ENCODE results near the gene F7. TPM values are rescaled to one million over a fixed set of nuclear protein-coding genes. Genes with fewer than 3 reads are reported as not detected.
A peak's percentile ranks its signal among the peaks of the same experiment; 100 is the strongest.

Gene F7
- total and polyA plus RNA-seq, 9 of the 15 experiments (the other 6 are each of a cell fraction or from before 2014, with no cell fraction given) = not detected

DNA sequence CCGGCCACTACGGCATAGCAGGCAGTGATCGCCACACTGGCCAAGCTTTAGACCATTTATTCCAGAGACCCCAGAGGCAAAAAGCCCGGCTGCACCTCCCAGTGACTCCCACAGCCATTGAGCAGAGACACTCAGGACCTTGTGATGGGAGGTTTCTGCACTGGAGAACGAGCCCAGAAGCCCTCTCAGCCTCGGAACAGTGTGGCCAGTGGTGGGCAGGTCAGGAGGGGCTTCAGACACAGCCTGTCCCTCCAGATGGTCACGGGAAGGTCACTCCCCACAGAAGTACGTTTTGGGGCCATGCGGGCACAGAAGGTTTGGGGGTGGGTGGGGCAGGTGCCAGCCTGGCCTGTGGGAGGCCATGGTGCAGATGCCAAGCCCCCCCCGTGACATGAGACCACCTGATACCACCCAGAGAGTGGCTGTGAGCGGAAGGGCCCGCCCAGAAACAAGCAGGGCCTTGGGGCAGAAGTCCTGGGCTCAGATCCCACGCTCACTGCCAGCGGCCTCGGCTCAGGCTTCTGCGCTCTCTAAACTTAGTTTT is 16.4 kb downstream of the F7 start (continued):
- TF ChIP-seq, protein P1, sequence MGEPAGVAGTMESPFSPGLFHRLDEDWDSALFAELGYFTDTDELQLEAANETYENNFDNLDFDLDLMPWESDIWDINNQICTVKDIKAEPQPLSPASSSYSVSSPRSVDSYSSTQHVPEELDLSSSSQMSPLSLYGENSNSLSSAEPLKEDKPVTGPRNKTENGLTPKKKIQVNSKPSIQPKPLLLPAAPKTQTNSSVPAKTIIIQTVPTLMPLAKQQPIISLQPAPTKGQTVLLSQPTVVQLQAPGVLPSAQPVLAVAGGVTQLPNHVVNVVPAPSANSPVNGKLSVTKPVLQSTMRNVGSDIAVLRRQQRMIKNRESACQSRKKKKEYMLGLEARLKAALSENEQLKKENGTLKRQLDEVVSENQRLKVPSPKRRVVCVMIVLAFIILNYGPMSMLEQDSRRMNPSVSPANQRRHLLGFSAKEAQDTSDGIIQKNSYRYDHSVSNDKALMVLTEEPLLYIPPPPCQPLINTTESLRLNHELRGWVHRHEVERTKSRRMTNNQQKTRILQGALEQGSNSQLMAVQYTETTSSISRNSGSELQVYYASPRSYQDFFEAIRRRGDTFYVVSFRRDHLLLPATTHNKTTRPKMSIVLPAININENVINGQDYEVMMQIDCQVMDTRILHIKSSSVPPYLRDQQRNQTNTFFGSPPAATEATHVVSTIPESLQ (CRISPR knock-in tag; IDR thresholded peaks at IDR 0.05) = no peak
- TF ChIP-seq TAF7 (tag; IDR thresholded peaks at IDR 0.05) (no peak), C11orf30 (IDR thresholded peaks at IDR 0.05; ENCODE audit: low read depth) (no peak)

DNA sequence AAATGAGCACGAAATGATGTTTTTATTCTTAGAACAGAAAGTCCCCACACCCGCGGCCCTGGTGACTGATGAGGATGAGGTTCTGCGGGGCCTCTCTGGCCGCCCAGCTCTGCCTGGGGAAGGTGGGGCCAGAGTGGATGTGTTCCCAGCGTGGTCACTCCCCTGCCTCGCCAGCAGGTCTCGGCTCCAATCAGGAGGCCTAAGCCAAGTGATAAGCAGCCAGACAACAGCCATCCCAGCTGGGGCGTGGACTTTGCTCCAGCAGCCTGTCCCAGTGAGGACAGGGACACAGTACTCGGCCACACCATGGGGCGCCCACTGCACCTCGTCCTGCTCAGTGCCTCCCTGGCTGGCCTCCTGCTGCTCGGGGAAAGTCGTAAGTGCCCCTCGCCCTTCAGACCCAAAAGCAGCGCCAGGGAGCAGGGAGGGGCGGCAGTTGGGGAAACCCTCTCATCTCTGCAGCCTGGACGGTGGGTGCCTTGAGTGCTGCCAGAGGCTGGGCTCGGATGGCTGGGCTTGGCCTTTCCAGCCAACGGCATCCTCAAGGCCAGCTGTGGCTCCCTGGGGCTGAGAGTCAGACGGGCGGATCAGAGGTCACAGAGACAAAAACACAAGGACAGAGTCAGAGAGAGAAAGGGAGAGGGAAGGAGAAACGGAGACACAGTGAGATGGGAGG is 17.1 kb downstream of the F7 start, which contains the start of gene F10:
Gene F10, plus strand, starts transcription at position 250 of the 676 bp plus-strand sequence. Its CDS starts 57 bp downstream, at position 307.
- no peaks in the 10 kb centered on the region for H3K9me1 ChIP-seq (ENCODE audit: control insufficient read depth, insufficient read depth, low read length)

More for the DNA sequence above, 17.1 kb downstream of the F7 start, which contains the start of gene F10:
- no peaks in the 10 kb centered on the region for H3K36me3 ChIP-seq (ENCODE audit: control insufficient read depth, insufficient read depth, low read length)
- no peak for TF ChIP-seq RBM39 (optimal IDR thresholded peaks at IDR 0.05; ENCODE audit: low read depth, low read length)
- TF ChIP-seq, protein P2, sequence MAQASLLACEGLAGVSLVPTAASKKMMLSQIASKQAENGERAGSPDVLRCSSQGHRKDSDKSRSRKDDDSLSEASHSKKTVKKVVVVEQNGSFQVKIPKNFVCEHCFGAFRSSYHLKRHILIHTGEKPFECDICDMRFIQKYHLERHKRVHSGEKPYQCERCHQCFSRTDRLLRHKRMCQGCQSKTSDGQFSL (CRISPR knock-in tag; IDR thresholded peaks at IDR 0.05) = no peak
- TF ChIP-seq, protein P2 (tag; IDR thresholded peaks at IDR 0.05) = no peak
- TF ChIP-seq, protein P3, sequence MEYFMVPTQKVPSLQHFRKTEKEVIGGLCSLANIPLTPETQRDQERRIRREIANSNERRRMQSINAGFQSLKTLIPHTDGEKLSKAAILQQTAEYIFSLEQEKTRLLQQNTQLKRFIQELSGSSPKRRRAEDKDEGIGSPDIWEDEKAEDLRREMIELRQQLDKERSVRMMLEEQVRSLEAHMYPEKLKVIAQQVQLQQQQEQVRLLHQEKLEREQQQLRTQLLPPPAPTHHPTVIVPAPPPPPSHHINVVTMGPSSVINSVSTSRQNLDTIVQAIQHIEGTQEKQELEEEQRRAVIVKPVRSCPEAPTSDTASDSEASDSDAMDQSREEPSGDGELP (CRISPR knock-in tag; IDR thresholded peaks at IDR 0.05; ENCODE audit: borderline replicate concordance) = 0 out of 2 replicates have a peak, but pooled peaks have one; percentile 12
- TF ChIP-seq, protein P4, sequence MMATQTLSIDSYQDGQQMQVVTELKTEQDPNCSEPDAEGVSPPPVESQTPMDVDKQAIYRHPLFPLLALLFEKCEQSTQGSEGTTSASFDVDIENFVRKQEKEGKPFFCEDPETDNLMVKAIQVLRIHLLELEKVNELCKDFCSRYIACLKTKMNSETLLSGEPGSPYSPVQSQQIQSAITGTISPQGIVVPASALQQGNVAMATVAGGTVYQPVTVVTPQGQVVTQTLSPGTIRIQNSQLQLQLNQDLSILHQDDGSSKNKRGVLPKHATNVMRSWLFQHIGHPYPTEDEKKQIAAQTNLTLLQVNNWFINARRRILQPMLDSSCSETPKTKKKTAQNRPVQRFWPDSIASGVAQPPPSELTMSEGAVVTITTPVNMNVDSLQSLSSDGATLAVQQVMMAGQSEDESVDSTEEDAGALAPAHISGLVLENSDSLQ (IDR thresholded peaks at IDR 0.05) = peak; percentile 62
- no peak within 1 kb of the TSS for H3K9ac ChIP-seq (ENCODE audit: insufficient read depth in 1 of 2, low read depth in 2 of 2, low read length in 2 of 2)
- no peak within 1 kb of the TSS for H3K27ac ChIP-seq (ENCODE audit: extremely low read depth, low read depth, low read length)
- H3K9me3 ChIP-seq (replicated peaks; ENCODE audit: control insufficient read depth, insufficient read depth, low read depth, low read length) = no peaks in the 10 kb centered on the region
- intact Hi-C loops (cut with micrococcal nuclease) = no loop called here
- BruUV-seq (replicated peaks) = no TSS peak
- H3K27me3 ChIP-seq (ENCODE audit: control insufficient read depth in 2 of 2, insufficient read depth in 2 of 2, low read length in 2 of 2) = peaks cover 0 to 73% of the 10 kb centered on the region in 2 experiments; a peak in 4 of 5 replicates
- peak; percentile 15 for FAIRE-seq
- peak; percentile 89 for ATAC-seq
- H4K20me1 ChIP-seq (replicated peaks; ENCODE audit: control insufficient read depth, insufficient read depth, low read length) = no peaks in the 10 kb centered on the region
- no peak within 1 kb of the TSS for H3K4me2 ChIP-seq (ENCODE audit: insufficient read depth, low read length)
- no peaks in the 10 kb centered on the region for H3K79me2 ChIP-seq (ENCODE audit: control insufficient read depth, insufficient read depth, low read length)
- peak; percentile 49 to 67 (median 64) for DNase-seq (ENCODE audit: extremely low read depth in 1 of 4, low spot score in 3 of 4)
- ChIA-PET CTCF (ENCODE audit: low intra/inter-chr PET ratio) (no interaction called here), POLR2A (interaction anchor here (0.7 kb wide), 1 partner anchor 17 kb away, joined by 3 read pairs; no protein-coding TSS in a partner anchor)
- 3% methylated on average over 12 of the region's 23 CpGs for WGBS (ENCODE audit: insufficient coverage, low coverage, missing lambda C conversion rate)
- H3K4me3 ChIP-seq = no peak within 1 kb of the TSS
- in situ Hi-C loops (cut with MboI) = no loop called here
- H3K4me1 ChIP-seq (replicated peaks in 1 of 2; ENCODE audit: control insufficient read depth in 2 of 2, insufficient read depth in 2 of 2, low read length in 2 of 2) = peaks cover 0 to 16% of the 10 kb centered on the region in 2 experiments; a peak in 2 of 5 replicates
- peak within 1 kb of the TSS; percentile 16; the same call in 1 of the 2 replicates for H2AFZ ChIP-seq (ENCODE audit: low read depth, low read length)
